B cell (primary cell): ENCODE measurements around the gene PARP3.

Source experiments
- CTCF ChIP-seq: fragments of 200-600 bp; IDR thresholded peaks from one replicate; pipeline ENCODE4 v1.8.0; 2022; ENCODE audit warnings: antibody characterized with exemption, mild to moderate bottlenecking
- EZH2 ChIP-seq: IDR thresholded peaks from 2 replicates; pipeline ENCODE4 v1.6.1; 2012; ENCODE audit warnings: borderline replicate concordance, low read depth, mild to moderate bottlenecking, moderate library complexity, low read length; ENCODE audit not compliant: insufficient read depth, poor library complexity, severe bottlenecking

- TF ChIP-seq CTCF (peak; percentile 72), EZH2 (no peak)
These were observed 40.2 kb downstream of the PARP3 start for GRCh38 chr3:51982352-51982837.
